Endothelial cell of umbilical vein (primary cell): ENCODE measurements around the gene PIK3CB. TPM values are rescaled to one million over a fixed set of nuclear protein-coding genes. Genes with fewer than 3 reads are reported as not detected.

Source experiments
- BruUV-seq: library from RNA; stranded (reverse); fragments of 400-500 nt; replicated peaks from 2 replicates; lab custom pipeline; 2021; lab: Mats Ljungman, UMichigan
- CTCF ChIA-PET: fragments of 300-600, 350-600 bp; sonication (Branson Sonifier 250); formaldehyde crosslinking; loops from one replicate; lab custom pipeline; 2021; ENCODE audit warnings: antibody characterized with exemption, inconsistent platforms; lab: Charles Lee
- POLR2A ChIA-PET: fragments of 300-600, 350-600 bp; sonication (Branson Sonifier 250); formaldehyde crosslinking; loops from one replicate; lab custom pipeline; 2021; ENCODE audit warnings: antibody characterized with exemption, inconsistent platforms; lab: Charles Lee
- DNase-seq: peaks from one replicate; pipeline ENCODE4 v3.0.0-alpha.2; 2011; ENCODE audit warnings: low read depth, low spot score
- FAIRE-seq: peaks from 2 replicates; lab custom pipeline; 2011; peaks lifted over from hg19 to GRCh38; lab: Jason Lieb, UNC
- H2AFZ ChIP-seq: 2 replicates; pipeline ENCODE4 v1.6.0; 2012; ENCODE audit warnings: low read depth, low read length, control low read depth, inconsistent platforms
- H3K27ac ChIP-seq: 2 replicates; pipeline ENCODE4 v1.5.1; 2011; ENCODE audit warnings: low read depth, mild to moderate bottlenecking, control low read depth, low read length, moderate library complexity; ENCODE audit not compliant: insufficient read depth
- H3K27me3 ChIP-seq, 2 experiments: 2 replicates each; pipeline versions ENCODE4 v1.6.0 to v1.6.1; 2011; ENCODE audit warnings: low read length in 2 of 2, mixed read lengths in 1 of 2; ENCODE audit not compliant: control insufficient read depth in 2 of 2, insufficient read depth in 2 of 2
- H3K36me3 ChIP-seq, 2 experiments: 2 replicates in 1 of 2; 3 replicates in 1 of 2; pipeline ENCODE4 v1.5.1; 2011; ENCODE audit warnings: low read length in 2 of 2, mild to moderate bottlenecking in 1 of 2, moderate library complexity in 1 of 2; ENCODE audit not compliant: control insufficient read depth in 2 of 2, insufficient read depth in 2 of 2; ENCODE audit errors: extremely low read depth in 1 of 2
- H3K4me1 ChIP-seq: 3 replicates; pipeline ENCODE4 v1.5.1; 2011; ENCODE audit warnings: mild to moderate bottlenecking, low read length; ENCODE audit not compliant: control insufficient read depth, insufficient read depth; ENCODE audit errors: extremely low read depth
- H3K4me2 ChIP-seq: 2 replicates; pipeline ENCODE4 v1.6.1; 2011; ENCODE audit warnings: low read length, control low read depth, mixed read lengths; ENCODE audit not compliant: insufficient read depth
- H3K4me3 ChIP-seq, 3 experiments: fragments of 200-600 bp in 1 of 3; sonication (generic), shearing (Covaris generic) in 1 of 3; replicated peaks in 1 of 3; 2 replicates each; pipeline ENCODE4 v1.5.1; 2011 to 2016; ENCODE audit warnings: control low read depth in 3 of 3, low read length in 3 of 3, mild to moderate bottlenecking in 2 of 3, inconsistent platforms in 1 of 3, low read depth in 1 of 3, moderate library complexity in 1 of 3; ENCODE audit not compliant: insufficient read depth in 1 of 3
- H3K79me2 ChIP-seq: 2 replicates; pipeline ENCODE4 v1.6.0; 2012; ENCODE audit warnings: low read length, inconsistent platforms; ENCODE audit not compliant: control insufficient read depth, insufficient read depth
- H3K9ac ChIP-seq: replicated peaks from 2 replicates; pipeline ENCODE3; 2011; ENCODE audit warnings: low read length, control low read depth; ENCODE audit not compliant: insufficient read depth; ENCODE audit errors: extremely low read depth
- H3K9me1 ChIP-seq: replicated peaks from 3 replicates; pipeline ENCODE4 v1.6.0; 2011; ENCODE audit warnings: mild to moderate bottlenecking, low read length; ENCODE audit not compliant: control insufficient read depth, insufficient read depth; ENCODE audit errors: extremely low read depth
- H3K9me3 ChIP-seq: replicated peaks from 2 replicates; pipeline ENCODE4 v1.5.1; 2012; ENCODE audit warnings: low read length, inconsistent platforms; ENCODE audit not compliant: control insufficient read depth, insufficient read depth
- H4K20me1 ChIP-seq: replicated peaks from 2 replicates; pipeline ENCODE3; 2011; ENCODE audit warnings: mild to moderate bottlenecking, low read length; ENCODE audit not compliant: control insufficient read depth, insufficient read depth; ENCODE audit errors: extremely low read depth
- CTCF ChIP-seq, 2 donors: IDR thresholded peaks; 1 replicate in 1 of 2; 2 replicates in 1 of 2; pipeline ENCODE4 v1.5.1; 2011; ENCODE audit warnings: low read length in 2 of 2, mild to moderate bottlenecking in 2 of 2, moderate library complexity in 2 of 2, control low read depth in 1 of 2, inconsistent platforms in 1 of 2, low read depth in 1 of 2; ENCODE audit not compliant: insufficient read depth in 1 of 2; ENCODE audit errors: extremely low read depth in 1 of 2
- EZH2 ChIP-seq: IDR thresholded peaks from 2 replicates; pipeline ENCODE4 v1.6.1; 2012; ENCODE audit warnings: borderline replicate concordance, low read depth, mild to moderate bottlenecking, moderate library complexity, low read length, inconsistent platforms; ENCODE audit not compliant: severe bottlenecking
- FOS ChIP-seq: IDR thresholded peaks from 2 replicates; pipeline ENCODE4 v1.6.1; 2011; ENCODE audit warnings: mild to moderate bottlenecking, low read length, moderate library complexity, borderline replicate concordance; ENCODE audit not compliant: insufficient read depth
- GATA2 ChIP-seq: IDR thresholded peaks from 2 replicates; pipeline ENCODE4 v1.7.0; 2011; ENCODE audit warnings: low read depth, mild to moderate bottlenecking, moderate library complexity, mixed read lengths, low read length; ENCODE audit not compliant: insufficient read length, insufficient read depth
- JUN ChIP-seq: IDR thresholded peaks from 2 replicates; pipeline ENCODE4 v1.6.1; 2011; ENCODE audit warnings: borderline replicate concordance, low read depth; ENCODE audit not compliant: insufficient read length, insufficient read depth
- MAX ChIP-seq: IDR thresholded peaks from 2 replicates; pipeline ENCODE4 v1.6.1; 2011; ENCODE audit not compliant: insufficient read depth, insufficient read length
- MYC ChIP-seq: IDR thresholded peaks from one replicate; pipeline ENCODE4 v1.6.1; 2011; ENCODE audit warnings: mild to moderate bottlenecking, low read depth, low read length
- POLR2A ChIP-seq: IDR thresholded peaks from 2 replicates; pipeline ENCODE4 v1.6.1; 2012; ENCODE audit warnings: low read depth, mild to moderate bottlenecking, control low read depth, low read length
- POLR2AphosphoS5 ChIP-seq: IDR thresholded peaks from 2 replicates; pipeline ENCODE4 v1.6.1; 2012; ENCODE audit warnings: low read depth, mild to moderate bottlenecking, control low read depth, low read length, moderate library complexity; ENCODE audit not compliant: insufficient read depth
- dilution Hi-C: fragments of 300-500 bp; cut with MboI; formaldehyde crosslinking; loops from one replicate; pipeline ENCODE4 v1.15.0; 2019; ENCODE audit warnings: low sequenced_read_pairs; ENCODE audit not compliant: extremely low pct_ligation_motif_present
- intact Hi-C: fragments of 100-400 bp; cut with micrococcal nuclease; formaldehyde crosslinking; loops from one replicate; pipeline ENCODE4 v1.10.0; 2022
- polyA plus RNA-seq, 4 experiments: library from polyadenylated mRNA; depleted of rRNA in 3 of 4; stranded (reverse) in 3 of 4; unstranded in 1 of 4; fragments of >200 nt; gene quantifications; 2 replicates each; pipeline versions ENCODE4 v1.2.1 to v1.2.3, GENCODE V29; 2011 to 2012; ENCODE audit warnings: missing spikeins in 1 of 4
- total RNA-seq: library from RNA; stranded (reverse); gene quantifications from 2 replicates; pipeline ENCODE4 v1.2.3, GENCODE V29; 2021

The PIK3CB gene
- total and polyA plus RNA-seq, 2 donors (not counting 3 experiments of a cell fraction or from before 2014, with no cell fraction given) = 9.0 to 29.8 TPM

GRCh38 chr3:138646513-138646912 lies 188.2 kb downstream of the PIK3CB start:
- DNase-seq = no peak
- no peaks in the 10 kb centered on the region for H3K27me3 ChIP-seq
- FAIRE-seq = no peak
- H4K20me1 ChIP-seq = no peaks in the 10 kb centered on the region
- TF ChIP-seq FOS (no peak), EZH2 (no peak), POLR2AphosphoS5 (no peak), MYC (no peak), JUN (no peak), POLR2A (no peak), MAX (no peak)
- H3K4me3 ChIP-seq = no peak overlapping the region
- BruUV-seq = no TSS peak
- intact Hi-C loops = no loop called here
- H3K9me3 ChIP-seq = no peaks in the 10 kb centered on the region
- ChIA-PET POLR2A (no interaction called here), CTCF (interaction anchor here (1.0 kb wide), 1 partner anchor 8 kb away, joined by 4 read pairs; no protein-coding TSS in a partner anchor)
- no peak overlapping the region for H3K9ac ChIP-seq
- no peak overlapping the region for H2AFZ ChIP-seq
- H3K4me1 ChIP-seq = no peaks in the 10 kb centered on the region
- H3K4me2 ChIP-seq = no peak overlapping the region
- no peak overlapping the region for H3K27ac ChIP-seq
- peaks cover 0 to 11% of the 10 kb centered on the region in 2 experiments for H3K36me3 ChIP-seq
- dilution Hi-C loops = no loop called here
- no peaks in the 10 kb centered on the region for H3K79me2 ChIP-seq
- no peaks in the 10 kb centered on the region for H3K9me1 ChIP-seq

- FAIRE-seq (no peak), DNase-seq (no peak)
- no peaks in the 10 kb centered on the region for H3K79me2 ChIP-seq
- BruUV-seq = no TSS peak
- no peaks in the 10 kb centered on the region for H3K27me3 ChIP-seq
- no peak overlapping the region for H3K27ac ChIP-seq
- no peak overlapping the region for H3K9ac ChIP-seq
- no peak overlapping the region for H3K4me3 ChIP-seq
- no peak overlapping the region for H3K4me2 ChIP-seq
- H3K9me1 ChIP-seq = no peaks in the 10 kb centered on the region
- intact Hi-C loops = no loop called here
- no peaks in the 10 kb centered on the region for H4K20me1 ChIP-seq
- no peak overlapping the region for H2AFZ ChIP-seq
- peaks cover 0 to 11% of the 10 kb centered on the region in 2 experiments for H3K36me3 ChIP-seq
- no peaks in the 10 kb centered on the region for H3K9me3 ChIP-seq
- CTCF ChIA-PET = interaction anchor here (1.0 kb wide), 1 partner anchor 8 kb away, joined by 4 read pairs; no protein-coding TSS in a partner anchor
- dilution Hi-C loops = no loop called here
- POLR2A ChIA-PET = no interaction called here
- TF ChIP-seq JUN (no peak), GATA2 (no peak), MYC (no peak), POLR2AphosphoS5 (no peak), FOS (no peak), CTCF (IDR thresholded peaks at IDR 0.05; ENCODE audit: extremely low read depth in 1 of 2, insufficient read depth in 1 of 2, low read depth in 1 of 2, low read length in 2 of 2) (no peak), MAX (no peak), EZH2 (no peak), POLR2A (no peak)
- H3K4me1 ChIP-seq = no peaks in the 10 kb centered on the region
Observed at GRCh38 chr3:138646008-138646407, 188.7 kb downstream of the PIK3CB start.
